HEK293T (cell line): ENCODE results near the gene ZNF750.
"Not testable (repeated sequence)": the region's sequence is repeated elsewhere in the genome, so short reads cannot be mapped to it uniquely, and the experiment has no call there.

Experiments used
- CTCF ChIA-PET: fragments of 350-600 bp; formaldehyde crosslinking; extraction: SDS; loops from one replicate; lab custom pipeline; 2021; ENCODE audit warnings: antibody characterized with exemption, inconsistent platforms; lab: Yijun Ruan, JAX
- POLR2A ChIA-PET: fragments of 350-600 bp; formaldehyde crosslinking; extraction: SDS; loops from one replicate; lab custom pipeline; 2020; ENCODE audit warnings: antibody characterized with exemption, inconsistent platforms; lab: Yijun Ruan, JAX
- DNase-seq: peaks from one replicate; pipeline ENCODE4 v3.0.0; 2012; ENCODE audit warnings: mixed read lengths; ENCODE audit errors: extremely low spot score
- ARNT ChIP-seq: fragments of 450-650 bp; IDR thresholded peaks from 2 replicates; pipeline ENCODE4 v1.6.1; 2017; ENCODE audit warnings: mild to moderate bottlenecking
- BHLHE40 ChIP-seq: fragments of 450-650 bp; IDR thresholded peaks from 2 replicates; pipeline ENCODE4 v1.6.1; 2016; ENCODE audit warnings: mild to moderate bottlenecking, moderate library complexity, borderline replicate concordance
- CTBP1 ChIP-seq: fragments of 450-650 bp; IDR thresholded peaks from 2 replicates; pipeline ENCODE4 v1.6.1; 2016; ENCODE audit warnings: borderline replicate concordance
- ELF4 ChIP-seq: fragments of 450-650 bp; IDR thresholded peaks from 2 replicates; pipeline ENCODE4 v1.6.1; 2017; ENCODE audit warnings: antibody characterized with exemption
- FOXA1 ChIP-seq: fragments of 450-650 bp; IDR thresholded peaks from 2 replicates; pipeline ENCODE4 v1.6.1; 2016; ENCODE audit warnings: mild to moderate bottlenecking
- FOXK2 ChIP-seq: fragments of 450-650 bp; IDR thresholded peaks from 2 replicates; pipeline ENCODE4 v1.6.1; 2016; ENCODE audit warnings: mild to moderate bottlenecking
- FOXM1 ChIP-seq: fragments of 450-650 bp; IDR thresholded peaks from 2 replicates; pipeline ENCODE4 v1.6.1; 2017; ENCODE audit warnings: mild to moderate bottlenecking, borderline replicate concordance
- HDGF ChIP-seq: fragments of 450-650 bp; IDR thresholded peaks from 2 replicates; pipeline ENCODE4 v1.6.1; 2017; ENCODE audit warnings: antibody characterized with exemption, borderline replicate concordance
- L3MBTL2 ChIP-seq: fragments of 450-650 bp; conservative IDR thresholded peaks from 2 replicates; pipeline ENCODE4 v1.6.1; 2016; ENCODE audit warnings: mild to moderate bottlenecking
- LEF1 ChIP-seq: fragments of 450-650 bp; IDR thresholded peaks from 2 replicates; pipeline ENCODE4 v1.6.1; 2017; ENCODE audit warnings: mild to moderate bottlenecking, borderline replicate concordance
- NFRKB ChIP-seq: fragments of 450-650 bp; IDR thresholded peaks from 2 replicates; pipeline ENCODE4 v1.6.1; 2016; ENCODE audit warnings: mild to moderate bottlenecking, moderate library complexity
- SP1 ChIP-seq: fragments of 450-650 bp; IDR thresholded peaks from 2 replicates; pipeline ENCODE4 v1.6.1; 2017
- SUZ12 ChIP-seq: fragments of 450-650 bp; IDR thresholded peaks from 2 replicates; pipeline ENCODE4 v1.6.1; 2016; ENCODE audit warnings: mild to moderate bottlenecking
- TARDBP ChIP-seq: fragments of 450-650 bp; IDR thresholded peaks from 2 replicates; pipeline ENCODE4 v1.6.1; 2016
- ZNF384 ChIP-seq: fragments of 450-650 bp; IDR thresholded peaks from 2 replicates; pipeline ENCODE4 v1.6.1; 2016
- TF ChIP-seq, protein P1 (sequence below): fragments of 450-650 bp; IDR thresholded peaks from 2 replicates; pipeline ENCODE4 v1.6.1; 2016

ZNF750 gene

DNA sequence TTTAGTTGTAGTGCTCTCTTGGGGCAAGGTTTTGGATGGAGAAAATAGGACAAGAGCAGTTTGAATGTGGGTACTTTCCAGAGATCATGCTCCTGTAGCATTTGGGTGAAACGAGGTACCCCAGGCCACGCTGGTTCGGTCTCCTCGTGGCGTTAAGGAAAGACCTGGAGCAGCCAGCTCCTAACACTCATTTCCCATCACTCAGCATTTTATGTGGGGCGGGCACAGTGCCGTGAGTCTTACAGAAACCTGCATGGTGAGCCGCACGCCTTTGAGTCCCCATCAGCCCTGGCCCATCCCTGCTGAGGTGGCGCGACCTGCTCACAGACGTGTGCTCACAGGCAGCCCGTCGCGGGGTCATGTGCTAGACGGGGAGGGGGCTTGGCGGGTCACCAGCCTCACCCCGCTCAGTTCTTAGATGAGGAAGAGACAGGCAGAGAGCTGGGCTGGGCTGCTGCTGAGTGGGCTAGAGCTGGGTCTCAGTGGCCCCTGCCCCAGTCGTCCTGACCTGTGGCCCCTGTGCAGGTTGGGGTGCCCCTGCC is 50.7 kb downstream of the ZNF750 start:
- CTCF ChIA-PET = no interaction called here
- TF ChIP-seq NFRKB = no peak
- TF ChIP-seq BHLHE40 = no peak
- no peak for TF ChIP-seq FOXM1
- no peak for TF ChIP-seq SUZ12
- no peak for TF ChIP-seq ELF4
- TF ChIP-seq, protein P1, sequence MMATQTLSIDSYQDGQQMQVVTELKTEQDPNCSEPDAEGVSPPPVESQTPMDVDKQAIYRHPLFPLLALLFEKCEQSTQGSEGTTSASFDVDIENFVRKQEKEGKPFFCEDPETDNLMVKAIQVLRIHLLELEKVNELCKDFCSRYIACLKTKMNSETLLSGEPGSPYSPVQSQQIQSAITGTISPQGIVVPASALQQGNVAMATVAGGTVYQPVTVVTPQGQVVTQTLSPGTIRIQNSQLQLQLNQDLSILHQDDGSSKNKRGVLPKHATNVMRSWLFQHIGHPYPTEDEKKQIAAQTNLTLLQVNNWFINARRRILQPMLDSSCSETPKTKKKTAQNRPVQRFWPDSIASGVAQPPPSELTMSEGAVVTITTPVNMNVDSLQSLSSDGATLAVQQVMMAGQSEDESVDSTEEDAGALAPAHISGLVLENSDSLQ = no peak
- TF ChIP-seq TARDBP = no peak
- POLR2A ChIA-PET = no interaction called here
- DNase-seq = no peak

DNA sequence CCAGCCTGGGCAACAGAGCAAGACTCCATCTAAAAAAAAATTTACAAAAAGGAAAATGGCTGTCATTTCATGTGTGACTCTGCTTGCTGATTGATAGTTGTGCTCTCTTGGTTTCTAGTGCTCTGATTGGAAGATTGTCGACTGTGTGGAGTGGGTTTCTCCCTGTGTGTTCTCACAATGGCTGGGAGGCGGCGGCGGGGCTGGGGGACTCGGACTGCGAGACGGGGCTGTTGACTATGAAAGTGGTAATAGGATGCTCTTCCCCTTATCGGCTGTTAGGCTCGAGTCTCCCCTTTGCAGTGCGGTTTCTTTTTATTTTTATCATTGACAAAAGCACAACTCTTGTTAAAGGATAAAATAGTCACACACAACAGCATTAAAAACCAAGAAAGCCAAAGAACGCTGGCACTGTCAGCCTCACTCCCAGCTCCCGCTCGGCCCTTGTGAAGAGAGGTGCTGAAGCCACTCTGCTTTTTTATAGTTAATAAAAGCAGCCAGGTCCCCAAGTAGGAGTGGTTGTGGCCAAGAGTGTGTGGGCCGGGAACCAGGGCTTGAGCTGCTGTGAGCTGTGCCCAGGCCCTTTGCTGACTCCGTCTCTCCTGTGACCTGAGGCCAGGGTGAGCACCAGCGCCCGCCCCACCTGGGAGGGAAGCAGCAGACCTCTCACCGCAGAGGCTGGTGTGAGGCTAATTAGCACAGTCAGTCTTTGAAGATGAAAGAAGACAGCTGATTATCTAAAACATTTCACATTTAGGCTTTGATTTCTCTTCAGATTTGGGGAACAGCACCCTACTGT is 51.4 kb downstream of the ZNF750 start:
- TF ChIP-seq L3MBTL2 (no peak), CTBP1 (no peak), HDGF (no peak), SP1 (no peak), NFRKB (no peak), FOXK2 (no peak), ARNT (no peak), ELF4 (no peak), TARDBP (no peak), FOXA1 (no peak), SUZ12 (no peak), ZNF384 (no peak), BHLHE40 (no peak), FOXM1 (no peak), LEF1 (no peak)
- TF ChIP-seq, protein P1 = no peak
- ChIA-PET POLR2A (no interaction called here), CTCF (no interaction called here)
- no peak for DNase-seq

DNA sequence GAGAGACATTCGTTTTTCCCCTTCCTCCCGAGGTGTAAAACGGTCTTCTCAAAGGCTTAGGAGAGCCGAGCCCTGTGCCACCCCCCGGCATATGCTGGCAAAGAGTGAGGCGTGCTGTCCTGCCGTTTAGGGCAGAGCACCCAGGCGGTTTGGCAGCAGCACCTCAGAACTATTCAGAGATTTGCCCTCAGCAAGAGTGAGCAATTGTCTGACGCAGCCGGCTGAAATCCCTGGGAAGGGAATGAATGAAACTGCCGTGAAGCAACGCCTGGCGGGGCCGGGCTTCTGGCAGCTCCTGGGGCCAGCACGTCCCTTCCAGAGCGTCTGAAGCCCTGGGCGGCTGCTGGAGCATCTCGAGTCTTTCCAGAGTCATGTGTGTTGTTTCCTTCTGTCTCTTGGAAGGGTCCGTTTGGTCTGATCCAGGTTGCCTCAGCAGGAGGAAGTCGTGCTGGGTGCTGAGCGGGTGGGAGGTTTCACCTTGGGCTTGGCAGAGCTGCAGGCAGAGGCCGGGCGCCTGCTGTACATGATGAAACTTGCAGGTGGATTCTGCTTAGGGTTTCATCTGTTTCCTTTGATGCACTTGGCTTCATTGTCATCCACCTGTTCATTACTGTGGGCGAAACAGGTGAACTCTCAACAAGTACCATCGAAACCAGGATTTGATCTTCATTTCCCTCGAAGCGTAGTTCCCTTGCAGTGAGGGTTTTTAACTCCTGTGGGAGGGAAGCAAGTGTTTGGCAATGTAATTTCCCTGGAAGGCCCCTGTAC is 52.6 kb downstream of the ZNF750 start:
- CTCF ChIA-PET = no interaction called here
- POLR2A ChIA-PET = no interaction called here
- no peak for DNase-seq
- no peak for TF ChIP-seq HDGF
- no peak for TF ChIP-seq ARNT
- no peak for TF ChIP-seq SP1
- TF ChIP-seq FOXA1 = no peak
- TF ChIP-seq, protein P1 = no peak
- TF ChIP-seq L3MBTL2 = no peak
- no peak for TF ChIP-seq FOXM1
- no peak for TF ChIP-seq LEF1
- no peak for TF ChIP-seq ELF4
- TF ChIP-seq FOXK2 = no peak
- no peak for TF ChIP-seq TARDBP
- TF ChIP-seq ZNF384 = no peak
- TF ChIP-seq BHLHE40 = no peak
- TF ChIP-seq NFRKB = no peak
- no peak for TF ChIP-seq SUZ12
- no peak for TF ChIP-seq CTBP1

DNA sequence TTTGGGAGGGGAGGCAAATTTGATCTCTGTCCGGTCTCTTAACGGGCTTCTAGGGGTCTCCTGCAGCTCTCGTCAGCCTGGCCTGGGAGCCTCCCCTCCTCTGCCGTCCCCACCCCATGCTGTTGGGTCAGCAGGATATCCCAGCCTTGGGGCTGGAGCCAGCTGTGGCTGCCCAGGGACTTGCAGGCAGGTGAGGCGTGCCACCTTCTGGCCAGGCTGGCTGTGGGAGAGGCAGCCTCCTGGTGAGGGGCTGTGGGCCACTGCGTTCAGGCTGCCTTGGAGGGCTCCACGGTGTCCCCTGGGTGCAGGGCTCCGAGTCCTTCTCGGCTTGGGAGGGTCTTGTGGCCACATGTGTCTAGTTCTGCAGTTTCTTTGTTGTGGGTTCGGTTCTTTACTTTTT is 53.4 kb downstream of the ZNF750 start:
- ChIA-PET CTCF (no interaction called here), POLR2A (no interaction called here)
- DNase-seq = no peak
- TF ChIP-seq CTBP1 (no peak), TARDBP (no peak)

DNA sequence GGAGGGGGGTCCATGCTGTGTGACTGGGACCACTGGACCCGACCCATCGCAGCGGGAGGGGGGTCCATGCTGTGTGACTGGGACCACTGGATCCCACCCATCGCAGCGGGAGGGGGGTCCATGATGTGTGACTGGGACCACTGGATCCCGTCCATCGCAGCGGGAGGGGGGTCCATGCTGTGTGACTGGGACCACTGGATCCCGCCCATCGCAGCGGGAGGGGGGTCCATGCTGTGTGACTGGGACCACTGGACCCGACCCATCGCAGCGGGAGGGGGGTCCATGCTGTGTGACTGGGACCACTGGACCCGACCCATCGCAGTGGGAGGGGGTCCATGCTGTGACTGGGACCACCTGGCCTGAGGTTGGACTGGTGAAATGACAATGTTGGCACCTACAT is 54.2 kb downstream of the ZNF750 start:
- POLR2A ChIA-PET, CTCF ChIA-PET, DNase-seq: not testable (repeated sequence)

DNA sequence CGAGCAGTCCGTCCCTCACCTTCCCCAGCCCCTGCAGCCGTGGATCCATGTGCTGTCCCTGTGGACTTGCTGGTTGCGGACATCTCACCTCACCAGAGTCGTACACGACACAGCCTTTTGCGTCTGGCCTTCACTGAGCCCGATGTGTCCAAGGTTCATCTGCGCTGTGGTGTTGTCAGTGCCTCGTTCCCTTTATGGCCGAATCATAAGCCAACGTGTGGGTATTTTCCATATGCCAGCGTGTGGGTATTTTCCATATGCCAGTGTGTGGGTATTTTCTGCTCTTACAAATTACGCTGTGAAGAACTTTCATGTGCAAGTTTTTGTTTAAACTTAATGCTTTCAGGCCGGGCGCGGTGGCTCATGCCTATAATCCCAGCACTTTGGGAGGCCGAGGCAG is 56.3 kb downstream of the ZNF750 start:
- POLR2A ChIA-PET = no interaction called here
- CTCF ChIA-PET = no interaction called here
- no peak for TF ChIP-seq ARNT
- TF ChIP-seq BHLHE40 = no peak
- TF ChIP-seq L3MBTL2 = no peak
- no peak for TF ChIP-seq FOXK2
- no peak for TF ChIP-seq LEF1
- TF ChIP-seq HDGF = no peak
- TF ChIP-seq ZNF384 = no peak

More for the DNA sequence above, 56.3 kb downstream of the ZNF750 start:
- DNase-seq = no peak
